Neural cell (in vitro differentiated cells): Measurements from ENCODE around the gene LHX2.

ENCODE experiments used
- CTCF ChIP-seq: fragments of 450-650 bp; IDR thresholded peaks from 2 replicates; pipeline ENCODE4 v1.5.1; 2014; ENCODE audit warnings: antibody characterized with exemption, mild to moderate bottlenecking, moderate library complexity; ENCODE audit not compliant: poor library complexity, severe bottlenecking
- EP300 ChIP-seq: fragments of 450-650 bp; conservative IDR thresholded peaks from 2 replicates; pipeline ENCODE4 v1.6.1; 2014; ENCODE audit warnings: antibody characterized with exemption, mild to moderate bottlenecking, moderate library complexity; ENCODE audit not compliant: poor library complexity, severe bottlenecking
- EZH2 ChIP-seq: fragments of 200-600, 300-800 bp; shearing (Covaris generic), sonication (generic); IDR thresholded peaks from 2 replicates; pipeline ENCODE4 v1.6.1; 2014; ENCODE audit warnings: antibody characterized with exemption, low read length, borderline replicate concordance, mild to moderate bottlenecking; ENCODE audit not compliant: insufficient read depth, poor library complexity, severe bottlenecking
- MXI1 ChIP-seq: fragments of 450-650 bp; conservative IDR thresholded peaks from 2 replicates; pipeline ENCODE4 v1.6.1; 2014; ENCODE audit warnings: antibody characterized with exemption, mild to moderate bottlenecking; ENCODE audit not compliant: poor library complexity, severe bottlenecking
- POLR2AphosphoS5 ChIP-seq: IDR thresholded peaks from 2 replicates; pipeline ENCODE4 v1.6.1; 2012
- RAD21 ChIP-seq: fragments of 450-650 bp; conservative IDR thresholded peaks from 2 replicates; pipeline ENCODE4 v1.6.1; 2014; ENCODE audit warnings: antibody characterized with exemption, mild to moderate bottlenecking, moderate library complexity
- REST ChIP-seq: IDR thresholded peaks from 2 replicates; pipeline ENCODE4 v1.6.1; 2012; ENCODE audit warnings: borderline replicate concordance
- TAF1 ChIP-seq: IDR thresholded peaks from 2 replicates; pipeline ENCODE4 v1.6.1; 2012; ENCODE audit warnings: low read depth

GRCh38 chr9:124036578-124036977, 25.0 kb downstream of the LHX2 start:
- TF ChIP-seq CTCF (no peak), TAF1 (no peak), EP300 (no peak), MXI1 (no peak), REST (no peak), POLR2AphosphoS5 (no peak), EZH2 (no peak), RAD21 (no peak)
